Medulla oblongata (tissue), 1 donor: ENCODE data around the gene MTTP.

ENCODE experiments used
- DNase-seq: peaks from one replicate; pipeline ENCODE4 v3.0.0-alpha.2; 2015; ENCODE audit errors: extremely low spot score

Gene MTTP

DNA sequence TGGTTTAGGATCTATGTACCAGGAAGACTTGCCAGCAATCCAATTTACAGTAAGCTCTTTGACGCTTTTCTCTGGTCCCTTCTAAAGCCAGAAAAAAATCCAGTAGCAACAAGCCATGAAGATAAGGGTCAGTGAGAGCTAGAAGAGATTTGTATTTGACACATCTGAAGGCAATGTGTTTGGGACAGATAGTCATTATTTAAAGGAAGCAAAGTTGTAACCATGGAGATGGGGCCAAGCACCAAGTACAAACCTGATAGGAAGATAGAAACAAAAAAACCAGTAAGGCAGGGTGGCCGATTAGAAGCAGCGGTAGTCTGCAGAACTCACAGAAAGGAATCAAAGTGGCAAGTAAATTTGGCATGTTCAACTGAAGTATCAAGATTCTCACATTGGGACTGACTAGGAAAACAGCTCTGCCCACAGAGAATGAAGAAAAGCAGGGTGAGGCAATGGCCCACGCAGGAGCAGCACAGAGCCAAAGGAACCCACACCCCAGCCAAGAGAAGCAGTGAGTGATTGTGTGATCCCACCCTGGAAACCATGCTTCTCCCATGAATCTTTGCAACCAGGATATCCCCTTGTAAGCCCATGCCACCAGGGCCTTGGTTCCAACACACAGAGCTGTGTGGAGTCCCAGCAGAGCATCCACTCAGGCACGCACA, 95.9 kb downstream of the MTTP start:
- DNase-seq, result no peak
